Aorta (tissue), 5 donors: Measurements from ENCODE around the gene NTRK3. TPM values are rescaled to one million over a fixed set of nuclear protein-coding genes. Genes with fewer than 3 reads are reported as not detected.

ENCODE experiments used
- ATAC-seq: fragments of 200-7000 bp; cut with Tn5 transposase; one replicate; pipeline ENCODE4 v1.9.1; 2022; ENCODE audit warnings: moderate library complexity; ENCODE audit not compliant: low FRiP score
- DNase-seq, 2 donors: peaks; one replicate each; pipeline ENCODE4 v3.0.0-alpha.2; 2020
- H3K27ac ChIP-seq, 2 donors: one replicate each; pipeline ENCODE4 v1.5.1; 2013; ENCODE audit warnings: low read length in 2 of 2, mild to moderate bottlenecking in 2 of 2, moderate library complexity in 2 of 2, control low read depth in 1 of 2, inconsistent platforms in 1 of 2, low read depth in 1 of 2
- H3K27me3 ChIP-seq, 2 donors: one replicate each; pipeline ENCODE4 v1.6.1; 2013; ENCODE audit warnings: control low read depth in 1 of 2, low read length in 1 of 2, mild to moderate bottlenecking in 1 of 2, moderate library complexity in 1 of 2; ENCODE audit not compliant: insufficient read depth in 2 of 2, control insufficient read depth in 1 of 2
- H3K36me3 ChIP-seq, 2 donors: one replicate each; pipeline ENCODE4 v1.6.1; 2013; ENCODE audit warnings: control low read depth in 1 of 2, low read length in 1 of 2, mild to moderate bottlenecking in 1 of 2; ENCODE audit not compliant: insufficient read depth in 2 of 2, control insufficient read depth in 1 of 2
- H3K4me1 ChIP-seq, 2 donors: one replicate each; pipeline ENCODE4 v1.6.1; 2013; ENCODE audit warnings: low read length in 2 of 2, control low read depth in 1 of 2, mild to moderate bottlenecking in 1 of 2, moderate library complexity in 1 of 2; ENCODE audit not compliant: insufficient read depth in 2 of 2, control insufficient read depth in 1 of 2
- H3K4me3 ChIP-seq, 2 donors: one replicate each; pipeline ENCODE4 v1.5.1; 2013; ENCODE audit warnings: low read length in 2 of 2, control low read depth in 1 of 2, mild to moderate bottlenecking in 1 of 2
- H3K9me3 ChIP-seq: one replicate; pipeline ENCODE4 v1.6.1; 2013; ENCODE audit warnings: mild to moderate bottlenecking, low read length; ENCODE audit not compliant: control insufficient read depth
- WGBS, 2 donors: extraction: QIAGEN DNeasy Blood & Tissue Kit; methylation state at CpG; one replicate each; pipeline ENCODE4 v1.1.7; 2013; 5-methylcytosine and 5-hydroxymethylcytosine counted together
- intact Hi-C, 2 donors: fragments of 100-400 bp; cut with DNase I; formaldehyde crosslinking; loops; one replicate each; pipeline versions ENCODE4 v1.14.2 to v1.15.0; 2022
- polyA plus RNA-seq, 2 donors: library from polyadenylated mRNA; stranded (reverse); fragments of 200-250 nt; gene quantifications; one replicate each; pipeline ENCODE4 v1.2.3, GENCODE V29; 2013
- total RNA-seq, 2 donors: library from RNA; stranded (reverse); fragmentation: NEBNext Ultra II Directional; extraction: Animal tissue kit (Norgen Biotek cat#: 25700); gene quantifications; one replicate each; pipeline ENCODE4 v1.2.1, GENCODE V29; 2021
- donor health status: healthy with polysubstance abuse.
- donor health status: Bipolar disorder and iron deficiency.
- donor health status: DM: no; HTN: no; CAD: no.
- donor health status: DM: no; HTN: no; CAD: no.
- donor health status: DM: yes; HTN: yes; CAD: no.

NTRK3 gene
- total and polyA plus RNA-seq, 4 donors: 8.9 to 84.0 (median 79.6) TPM

DNA sequence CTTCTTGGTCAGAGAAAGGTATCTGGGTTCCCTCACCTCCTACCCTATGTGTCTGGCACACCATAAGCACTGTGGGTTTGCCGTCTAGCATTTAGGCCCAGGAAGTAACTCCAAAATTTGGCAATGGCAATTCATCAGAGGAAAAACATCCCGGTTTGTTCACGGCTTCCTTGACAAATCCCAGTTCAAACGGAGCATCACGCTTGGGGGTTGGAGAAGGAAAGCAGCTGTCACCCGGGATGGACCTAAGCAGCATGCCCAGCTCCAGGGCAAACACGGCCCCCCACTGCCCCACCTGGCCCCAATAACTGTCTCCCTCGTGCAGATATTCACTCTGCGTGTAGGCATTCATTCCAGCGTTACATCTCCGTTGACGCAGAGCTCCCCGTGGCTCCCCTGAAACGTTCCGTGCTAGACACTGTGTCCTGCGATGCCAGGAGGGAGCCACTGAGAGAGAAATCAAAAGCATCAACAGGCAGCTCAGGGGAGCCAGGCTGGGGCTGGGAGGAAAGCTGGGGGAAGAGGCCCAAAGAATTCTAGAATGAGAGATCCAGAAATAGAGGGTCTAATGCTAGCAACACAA, 41.4 kb downstream of the NTRK3 start:
- Histone ChIP-seq H3K9me3 (no peaks in the 10 kb centered on the region), H3K4me1 (peaks cover 0 to 5% of the 10 kb centered on the region in 2 donors)
- intact Hi-C loops: no loop called here

DNA sequence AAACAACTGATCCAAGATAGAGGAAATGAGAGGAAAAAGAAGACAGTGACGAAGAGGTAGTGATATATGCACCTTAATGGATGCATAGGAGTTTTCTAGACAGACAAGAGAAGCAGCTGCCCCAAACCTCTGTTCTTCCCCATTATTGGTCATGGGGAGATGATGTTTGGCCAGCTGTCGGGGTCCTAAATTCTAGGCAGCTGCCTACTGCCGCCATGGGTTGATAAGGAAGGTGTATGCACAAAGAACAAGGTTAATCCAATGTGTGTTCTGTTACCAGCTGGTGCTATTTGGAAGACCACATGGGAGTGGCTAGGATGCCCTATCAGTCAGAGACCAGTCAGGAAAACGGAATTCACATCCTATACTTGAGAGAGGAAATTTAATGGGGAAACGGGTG, 47.4 kb downstream of the NTRK3 start:
- Histone ChIP-seq H3K4me1 (no peaks in the 10 kb centered on the region), H3K27ac (no peak overlapping the region), H3K4me3 (no peak overlapping the region), H3K9me3 (no peaks in the 10 kb centered on the region), H3K27me3 (no peaks in the 10 kb centered on the region), H3K36me3 (no peaks in the 10 kb centered on the region)
- intact Hi-C loops: no loop called here
- ATAC-seq (no peak), DNase-seq (no peak)
- WGBS, 2 donors: 87 to 90% methylated on average over 5 of the region's 5 CpGs

More for the DNA sequence above, 41.4 kb downstream of the NTRK3 start:
- Histone ChIP-seq H3K27ac (no peak overlapping the region), H3K36me3 (no peaks in the 10 kb centered on the region), H3K4me3 (no peak overlapping the region), H3K27me3 (no peaks in the 10 kb centered on the region)
- ATAC-seq (no peak), DNase-seq (peak in 1 of 2 donors; percentile 28)
- WGBS, 2 donors: 50 to 61% methylated on average over 16 of the region's 16 CpGs

DNA sequence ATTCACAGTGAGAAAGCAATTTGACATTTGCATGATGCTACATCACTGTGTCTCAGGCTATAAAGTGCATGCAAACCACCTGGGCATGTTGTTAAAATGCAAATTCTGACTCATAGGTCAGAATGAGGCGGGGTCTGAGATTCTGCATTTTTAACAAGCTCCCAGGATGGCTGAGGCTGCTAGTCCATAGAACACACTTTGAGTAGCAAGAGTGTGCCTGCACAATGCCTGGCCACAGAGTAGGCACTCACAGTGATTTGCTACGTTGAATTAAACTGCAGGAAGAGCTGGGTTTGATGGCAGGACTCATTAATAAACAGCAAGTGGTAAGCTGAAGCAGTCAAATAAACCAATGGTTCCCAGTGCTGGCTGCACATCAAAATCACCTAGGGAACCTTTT, 48.1 kb downstream of the NTRK3 start:
- Histone ChIP-seq H3K4me1 (no peaks in the 10 kb centered on the region), H3K4me3 (no peak overlapping the region), H3K27me3 (no peaks in the 10 kb centered on the region), H3K27ac (no peak overlapping the region), H3K9me3 (no peaks in the 10 kb centered on the region), H3K36me3 (no peaks in the 10 kb centered on the region)
- intact Hi-C loops: no loop called here
- DNase-seq (no peak), ATAC-seq (no peak)
- 81 to 87% methylated on average over 2 of the region's 2 CpGs for WGBS, 2 donors

DNA sequence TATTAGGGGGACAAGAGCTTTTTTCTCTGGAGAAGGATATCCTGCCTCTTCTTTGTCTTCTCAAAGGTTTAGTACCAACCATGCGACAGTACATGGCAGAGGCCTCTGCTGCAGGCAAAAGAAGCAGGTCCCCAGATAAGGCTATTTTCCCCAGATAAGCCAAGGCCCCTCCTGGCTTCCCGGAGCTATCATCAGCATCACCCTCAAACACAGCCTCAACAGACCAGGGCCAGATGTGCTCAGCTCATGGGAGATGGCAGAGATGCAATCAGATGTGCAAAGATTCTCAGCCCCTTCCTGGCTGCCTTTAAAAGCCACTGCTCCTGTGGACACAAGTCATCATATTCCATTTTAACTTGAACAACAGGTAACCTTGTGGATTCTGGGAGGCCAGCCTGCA, 49.0 kb downstream of the NTRK3 start:
- Histone ChIP-seq H3K36me3 (no peaks in the 10 kb centered on the region), H3K27ac (no peak overlapping the region), H3K4me3 (no peak overlapping the region), H3K9me3 (no peaks in the 10 kb centered on the region), H3K4me1 (no peaks in the 10 kb centered on the region), H3K27me3 (no peaks in the 10 kb centered on the region)
- DNase-seq (no peak), ATAC-seq (no peak)
- intact Hi-C loops: no loop called here
- 68 to 77% methylated on average over 2 of the region's 2 CpGs for WGBS, 2 donors

DNA sequence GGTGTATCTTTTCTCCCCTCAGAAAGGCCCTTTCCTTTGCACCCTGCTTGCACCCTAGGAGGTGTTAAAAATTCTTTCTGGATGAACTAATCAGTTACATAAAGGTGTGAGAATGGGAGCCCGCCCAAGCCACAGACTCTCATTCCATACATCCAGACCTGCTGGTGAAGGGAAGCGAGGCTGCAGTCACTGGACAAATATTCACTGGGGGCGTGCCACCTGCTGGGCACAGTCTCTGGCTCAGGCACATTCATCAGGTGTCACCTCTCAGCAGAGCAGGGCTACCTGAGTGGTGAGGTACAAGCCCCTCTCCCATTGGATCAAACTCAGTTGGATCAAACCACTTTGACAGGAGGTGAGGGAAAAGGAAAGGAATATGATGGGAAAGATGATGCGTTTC, 52.0 kb downstream of the NTRK3 start:
- no peak overlapping the region for H3K4me3 ChIP-seq
- no peaks in the 10 kb centered on the region for H3K36me3 ChIP-seq
- DNase-seq (no peak), ATAC-seq (no peak)
- intact Hi-C loops: no loop called here
- no peak overlapping the region for H3K27ac ChIP-seq
- peaks cover 0 to 5% of the 10 kb centered on the region in 2 donors for H3K4me1 ChIP-seq
- 90 to 93% methylated on average over 4 of the region's 4 CpGs for WGBS, 2 donors
- H3K9me3 ChIP-seq: no peaks in the 10 kb centered on the region
- no peaks in the 10 kb centered on the region for H3K27me3 ChIP-seq

DNA sequence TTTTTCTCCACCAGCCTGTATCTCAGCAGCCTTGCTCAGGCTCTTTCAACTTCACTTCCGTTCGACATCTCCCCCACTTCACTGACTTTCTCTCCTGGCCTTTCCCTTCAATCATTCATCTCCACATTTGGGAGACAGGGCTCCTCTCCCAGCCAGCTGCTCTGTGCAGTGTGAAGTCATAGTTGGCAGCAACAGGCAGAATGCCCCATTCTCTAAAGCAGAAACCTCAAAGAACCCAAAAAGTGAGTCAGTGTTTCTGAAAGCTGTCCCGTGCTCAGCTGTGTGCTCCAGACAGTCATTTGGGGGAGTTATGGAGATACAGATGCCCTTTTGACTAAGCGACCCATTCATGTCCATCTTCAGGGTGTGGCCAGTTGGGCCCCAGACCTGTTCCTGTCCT, 54.3 kb downstream of the NTRK3 start:
- DNase-seq (peak in 1 of 2 donors; percentile 42), ATAC-seq (peak; percentile 68)
- 4 to 8% methylated on average over 4 of the region's 4 CpGs for WGBS, 2 donors
- no peaks in the 10 kb centered on the region for H3K27me3 ChIP-seq
- H3K27ac ChIP-seq: no peak overlapping the region
- H3K4me1 ChIP-seq: peaks cover 0 to 5% of the 10 kb centered on the region in 2 donors
- intact Hi-C loops: no loop called here
- no peaks in the 10 kb centered on the region for H3K36me3 ChIP-seq
- H3K4me3 ChIP-seq: no peak overlapping the region
- H3K9me3 ChIP-seq: no peaks in the 10 kb centered on the region

DNA sequence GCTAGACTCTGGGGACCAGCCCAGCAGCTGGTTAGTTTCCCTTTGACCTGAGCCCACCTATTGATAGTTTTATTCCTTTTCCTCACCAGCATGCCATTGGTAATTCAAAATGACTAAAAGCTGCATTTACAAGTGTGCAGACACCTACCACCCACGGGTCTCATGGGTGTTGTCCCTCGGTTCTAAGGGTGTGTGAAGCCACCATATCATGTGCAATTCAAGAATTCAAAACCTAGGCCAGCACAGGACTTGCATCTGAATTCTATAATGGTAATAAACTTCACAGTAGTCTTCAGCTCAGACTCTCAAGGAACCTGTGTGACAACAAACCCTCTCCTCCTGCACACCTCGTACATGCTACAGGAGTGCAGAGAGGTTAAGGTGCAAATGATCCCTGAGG, 55.3 kb downstream of the NTRK3 start:
- ATAC-seq: no peak
- intact Hi-C loops: no loop called here
- H3K9me3 ChIP-seq: no peaks in the 10 kb centered on the region
- peak in 1 of 2 donors; percentile 0 for DNase-seq
- H3K27me3 ChIP-seq: no peaks in the 10 kb centered on the region
- no peak overlapping the region for H3K27ac ChIP-seq
- no peak overlapping the region for H3K4me3 ChIP-seq
- 86 to 89% methylated on average over 3 of the region's 3 CpGs for WGBS, 2 donors
- H3K4me1 ChIP-seq: peaks cover 0 to 5% of the 10 kb centered on the region in 2 donors
- no peaks in the 10 kb centered on the region for H3K36me3 ChIP-seq

DNA sequence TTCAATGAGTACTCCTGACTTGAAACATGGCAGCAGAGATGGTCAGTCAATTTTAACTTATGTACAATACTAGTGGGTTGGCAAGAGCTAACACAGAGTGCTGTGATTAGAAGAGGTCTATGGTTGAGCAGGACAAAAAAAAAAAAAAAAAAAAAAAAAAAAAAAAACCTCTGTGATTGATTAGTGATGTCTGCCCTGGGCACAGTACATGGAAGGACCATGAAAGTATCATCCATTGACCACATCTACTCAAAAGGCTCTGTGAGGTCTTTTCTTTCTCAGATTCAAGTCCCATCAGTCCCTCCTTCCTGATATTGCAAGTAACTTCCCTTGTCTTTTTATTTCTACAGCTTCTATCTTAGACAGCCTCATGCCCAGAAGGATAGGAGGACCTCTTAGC, 59.6 kb downstream of the NTRK3 start:
- ATAC-seq (no peak), DNase-seq (no peak)
- intact Hi-C loops: no loop called here

DNA sequence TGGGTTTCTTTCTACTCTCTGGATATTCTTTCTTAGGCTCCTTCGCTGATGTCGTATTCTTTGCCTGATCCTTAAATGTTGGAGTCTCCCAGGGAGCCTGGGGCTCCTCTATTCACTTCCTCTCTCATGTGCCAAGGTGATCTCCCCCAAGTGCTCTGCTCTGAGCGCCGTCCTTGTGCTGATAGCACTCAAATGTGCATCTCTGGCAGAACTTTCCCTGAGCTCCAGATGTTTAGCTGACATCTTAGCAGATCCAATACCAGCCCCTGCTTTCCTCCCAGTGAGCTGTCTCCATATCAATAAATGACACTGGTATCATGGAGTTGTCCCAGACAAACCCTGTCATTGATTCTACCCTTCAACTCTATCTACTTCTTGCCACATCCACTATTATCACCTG, 62.4 kb downstream of the NTRK3 start:
- Histone ChIP-seq H3K27ac (no peak overlapping the region), H3K9me3 (no peaks in the 10 kb centered on the region), H3K36me3 (no peaks in the 10 kb centered on the region), H3K4me3 (no peak overlapping the region), H3K27me3 (no peaks in the 10 kb centered on the region), H3K4me1 (no peaks in the 10 kb centered on the region)
- 96 to 97% methylated on average over 4 of the region's 4 CpGs for WGBS, 2 donors
- DNase-seq (no peak), ATAC-seq (no peak)
- intact Hi-C loops: no loop called here

More for the DNA sequence above, 59.6 kb downstream of the NTRK3 start:
- H3K9me3 ChIP-seq: no peaks in the 10 kb centered on the region
- H3K27me3 ChIP-seq: no peaks in the 10 kb centered on the region
- no peak overlapping the region for H3K4me3 ChIP-seq
- H3K36me3 ChIP-seq: no peaks in the 10 kb centered on the region
- no peak overlapping the region for H3K27ac ChIP-seq
- peaks cover 0 to 5% of the 10 kb centered on the region in 2 donors for H3K4me1 ChIP-seq
